Osteocyte (in vitro differentiated cells): ENCODE data around the gene BANK1. TPM values are rescaled to one million over a fixed set of nuclear protein-coding genes. Genes with fewer than 3 reads are reported as not detected.

ENCODE experiments used
- DNase-seq: peaks from one replicate; pipeline ENCODE4 v3.0.0; 2021; ENCODE audit warnings: mixed read lengths; ENCODE audit not compliant: unreplicated experiment; ENCODE audit errors: extremely low spot score
- H3K27ac Mint-ChIP-seq: one replicate; pipeline ENCODE4 v1.8.0; 2021; ENCODE audit warnings: mild to moderate bottlenecking, mixed read lengths; ENCODE audit not compliant: unreplicated experiment
- H3K27me3 Mint-ChIP-seq: one replicate; pipeline ENCODE4 v1.8.0; 2021; ENCODE audit warnings: mixed read lengths; ENCODE audit not compliant: unreplicated experiment
- H3K36me3 Mint-ChIP-seq: one replicate; pipeline ENCODE4 v1.8.0; 2021; ENCODE audit warnings: mixed read lengths; ENCODE audit not compliant: unreplicated experiment
- H3K4me1 Mint-ChIP-seq: one replicate; pipeline ENCODE4 v1.8.0; 2021; ENCODE audit warnings: mixed read lengths; ENCODE audit not compliant: unreplicated experiment
- H3K4me3 Mint-ChIP-seq: one replicate; pipeline ENCODE4 v1.8.0; 2021; ENCODE audit warnings: mild to moderate bottlenecking, moderate library complexity, mixed read lengths; ENCODE audit not compliant: unreplicated experiment
- H3K9me3 Mint-ChIP-seq: one replicate; pipeline ENCODE4 v1.8.0; 2021; ENCODE audit warnings: mixed read lengths; ENCODE audit not compliant: unreplicated experiment
- CTCF ChIP-seq: fragments of 200-600 bp; sonication (generic); IDR thresholded peaks from 2 replicates; pipeline ENCODE4 v1.5.0; 2021; ENCODE audit warnings: antibody characterized with exemption, mild to moderate bottlenecking, moderate library complexity
- total RNA-seq: library from RNA; stranded (reverse); gene quantifications from 2 replicates; pipeline ENCODE4 v1.2.1, GENCODE V29; 2021

Gene BANK1
- total RNA-seq, 1 donor from 2014 or later = 1.0 TPM

- no peaks in the 10 kb centered on the region for H3K27me3 Mint-ChIP-seq
- no peak for DNase-seq
- no peaks in the 10 kb centered on the region for H3K9me3 Mint-ChIP-seq
Measured at GRCh38 chr4:101938836-101939235, 148.3 kb downstream of the BANK1 start.

GRCh38 chr4:101941816-101942358, 151.4 kb downstream of the BANK1 start:
- TF ChIP-seq CTCF = no peak
- no peak overlapping the region for H3K4me3 Mint-ChIP-seq

More at GRCh38 chr4:101938836-101939235, 148.3 kb downstream of the BANK1 start:
- Mint-ChIP-seq H3K27ac (no peak overlapping the region), H3K4me1 (no peaks in the 10 kb centered on the region), H3K4me3 (no peak overlapping the region), H3K36me3 (no peaks in the 10 kb centered on the region)
- TF ChIP-seq CTCF = no peak

GRCh38 chr4:101942891-101943290, 152.4 kb downstream of the BANK1 start:
- Mint-ChIP-seq H3K27me3 (no peaks in the 10 kb centered on the region), H3K27ac (no peak overlapping the region), H3K36me3 (no peaks in the 10 kb centered on the region), H3K4me1 (peaks cover 6% of the 10 kb centered on the region), H3K4me3 (no peak overlapping the region), H3K9me3 (no peaks in the 10 kb centered on the region)
- no peak for DNase-seq
- TF ChIP-seq CTCF = no peak

More at GRCh38 chr4:101941816-101942358, 151.4 kb downstream of the BANK1 start:
- DNase-seq = no peak
- no peak overlapping the region for H3K27ac Mint-ChIP-seq
- H3K9me3 Mint-ChIP-seq = no peaks in the 10 kb centered on the region
- H3K4me1 Mint-ChIP-seq = peaks cover 6% of the 10 kb centered on the region
- H3K36me3 Mint-ChIP-seq = no peaks in the 10 kb centered on the region
- no peaks in the 10 kb centered on the region for H3K27me3 Mint-ChIP-seq

- H3K9me3 Mint-ChIP-seq = no peaks in the 10 kb centered on the region
- no peak overlapping the region for H3K4me3 Mint-ChIP-seq
- H3K27ac Mint-ChIP-seq = no peak overlapping the region
Measured at GRCh38 chr4:101944649-101945048, 154.1 kb downstream of the BANK1 start.

GRCh38 chr4:101948055-101948454, 157.5 kb downstream of the BANK1 start:
- no peak for TF ChIP-seq CTCF
- peaks cover 6% of the 10 kb centered on the region for H3K4me1 Mint-ChIP-seq
- no peak overlapping the region for H3K4me3 Mint-ChIP-seq
- DNase-seq = no peak
- H3K36me3 Mint-ChIP-seq = no peaks in the 10 kb centered on the region
- H3K27me3 Mint-ChIP-seq = no peaks in the 10 kb centered on the region
- no peak overlapping the region for H3K27ac Mint-ChIP-seq
- no peaks in the 10 kb centered on the region for H3K9me3 Mint-ChIP-seq

More at GRCh38 chr4:101944649-101945048, 154.1 kb downstream of the BANK1 start:
- DNase-seq = no peak
- Mint-ChIP-seq H3K27me3 (no peaks in the 10 kb centered on the region), H3K36me3 (no peaks in the 10 kb centered on the region), H3K4me1 (peaks cover 6% of the 10 kb centered on the region)
- TF ChIP-seq CTCF = no peak
